Measurements from ENCODE around the gene SAMD8. TPM values are rescaled to one million over a fixed set of nuclear protein-coding genes. Genes with fewer than 3 reads are reported as not detected.
"Not testable (repeated sequence)": the region's sequence is repeated elsewhere in the genome, so short reads cannot be mapped to it uniquely, and the experiment has no call there.

Gene SAMD8
- total and polyA plus RNA-seq, 2 donors (not counting 3 experiments of a cell fraction or from before 2014, with no cell fraction given): 19.6 to 22.8 TPM

DNA sequence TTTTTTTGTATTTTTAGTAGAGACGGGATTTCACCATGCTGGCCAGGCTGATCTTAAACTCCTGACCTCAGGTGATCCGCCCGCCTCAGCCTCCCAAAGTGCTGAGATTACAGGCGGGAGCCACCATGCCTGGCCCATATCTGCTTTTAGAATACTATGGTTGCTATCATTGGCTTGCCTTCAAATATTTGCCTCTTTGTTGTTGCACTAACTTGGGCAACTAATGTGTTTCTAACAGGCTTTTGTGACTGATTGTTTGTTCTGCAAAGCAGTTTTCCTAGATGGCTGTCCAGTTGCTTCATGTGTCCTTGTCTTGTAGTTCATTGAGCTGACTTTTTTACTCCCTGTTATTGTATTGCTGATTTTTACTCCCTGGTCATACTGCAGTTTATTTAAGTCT lies 108.8 kb downstream of the SAMD8 start:
- BruUV-seq (replicated peaks): no TSS peak
- POLR2A ChIA-PET: no interaction called here

DNA sequence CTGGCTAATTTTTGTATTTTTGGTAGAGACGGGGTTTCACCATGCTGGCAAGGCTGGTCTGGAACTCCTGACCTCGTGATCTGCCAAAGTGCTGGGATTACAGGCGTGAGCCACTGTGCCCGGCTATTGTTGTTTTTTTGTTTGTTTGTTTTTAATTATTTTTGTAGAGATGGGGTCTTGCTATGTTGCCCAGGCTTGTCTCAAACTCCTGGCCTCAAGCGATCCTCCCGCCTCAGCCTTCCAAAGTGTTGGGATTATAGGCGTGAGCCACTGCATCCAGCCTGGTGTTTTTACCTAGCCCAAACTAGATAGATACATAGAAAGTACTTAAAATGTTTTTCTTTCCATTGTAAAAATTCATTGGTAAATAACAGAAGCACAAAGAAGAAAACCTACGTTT lies 110.0 kb downstream of the SAMD8 start:
- H3K4me3 ChIP-seq (replicated peaks in 1 of 3; ENCODE audit: insufficient read depth in 1 of 3, low read depth in 1 of 3, low read length in 3 of 3); intact Hi-C loops (cut with micrococcal nuclease); FAIRE-seq; H3K9me3 ChIP-seq (replicated peaks; ENCODE audit: control insufficient read depth, insufficient read depth, low read length); H3K4me2 ChIP-seq (ENCODE audit: insufficient read depth, low read length); POLR2A ChIA-PET; H3K27me3 ChIP-seq (ENCODE audit: control insufficient read depth in 2 of 2, insufficient read depth in 2 of 2, low read length in 2 of 2); dilution Hi-C loops (cut with MboI; ENCODE audit: extremely low pct_ligation_motif_present, low sequenced_read_pairs); DNase-seq (ENCODE audit: low read depth, low spot score); BruUV-seq (replicated peaks); H3K27ac ChIP-seq (ENCODE audit: insufficient read depth, low read depth, low read length); H2AFZ ChIP-seq (ENCODE audit: low read depth, low read length); H4K20me1 ChIP-seq (replicated peaks; ENCODE audit: control insufficient read depth, extremely low read depth, insufficient read depth, low read length); H3K9ac ChIP-seq (replicated peaks; ENCODE audit: extremely low read depth, insufficient read depth, low read length); H3K9me1 ChIP-seq (replicated peaks; ENCODE audit: control insufficient read depth, extremely low read depth, insufficient read depth, low read length): not testable (repeated sequence)
- CTCF ChIA-PET: interaction anchor here (1.5 kb wide), 1 partner anchor 9 kb away, joined by 5 read pairs; no protein-coding TSS in a partner anchor
- Histone ChIP-seq H3K36me3 (ENCODE audit: control insufficient read depth in 2 of 2, extremely low read depth in 1 of 2, insufficient read depth in 2 of 2, low read length in 2 of 2) (peaks cover 35 to 39% of the 10 kb centered on the region in 2 experiments), H3K4me1 (ENCODE audit: control insufficient read depth, extremely low read depth, insufficient read depth, low read length) (peaks cover 31% of the 10 kb centered on the region), H3K79me2 (ENCODE audit: control insufficient read depth, insufficient read depth, low read length) (peaks cover 72% of the 10 kb centered on the region)

More for the DNA sequence above, 108.8 kb downstream of the SAMD8 start:
- Histone ChIP-seq H3K4me1 (ENCODE audit: control insufficient read depth, extremely low read depth, insufficient read depth, low read length) (peaks cover 22% of the 10 kb centered on the region), H3K27me3 (ENCODE audit: control insufficient read depth in 2 of 2, insufficient read depth in 2 of 2, low read length in 2 of 2) (no peaks in the 10 kb centered on the region), H4K20me1 (replicated peaks; ENCODE audit: control insufficient read depth, extremely low read depth, insufficient read depth, low read length) (no peaks in the 10 kb centered on the region), H2AFZ (ENCODE audit: low read depth, low read length) (no peak overlapping the region), H3K27ac (ENCODE audit: insufficient read depth, low read depth, low read length) (no peak overlapping the region), H3K4me3 (replicated peaks in 1 of 3; ENCODE audit: insufficient read depth in 1 of 3, low read depth in 1 of 3, low read length in 3 of 3) (no peak overlapping the region), H3K36me3 (ENCODE audit: control insufficient read depth in 2 of 2, extremely low read depth in 1 of 2, insufficient read depth in 2 of 2, low read length in 2 of 2) (peaks cover 40 to 41% of the 10 kb centered on the region in 2 experiments), H3K9me1 (replicated peaks; ENCODE audit: control insufficient read depth, extremely low read depth, insufficient read depth, low read length) (no peaks in the 10 kb centered on the region), H3K9ac (replicated peaks; ENCODE audit: extremely low read depth, insufficient read depth, low read length) (no peak overlapping the region), H3K9me3 (replicated peaks; ENCODE audit: control insufficient read depth, insufficient read depth, low read length) (no peaks in the 10 kb centered on the region), H3K79me2 (ENCODE audit: control insufficient read depth, insufficient read depth, low read length) (peaks cover 77% of the 10 kb centered on the region), H3K4me2 (ENCODE audit: insufficient read depth, low read length) (no peak overlapping the region)
- dilution Hi-C loops (cut with MboI; ENCODE audit: extremely low pct_ligation_motif_present, low sequenced_read_pairs): no loop called here
- TF ChIP-seq POLR2A (IDR thresholded peaks at IDR 0.05; ENCODE audit: low read depth, low read length) (no peak), GATA2 (IDR thresholded peaks at IDR 0.05; ENCODE audit: insufficient read depth, insufficient read length, low read depth, low read length) (no peak)
- FAIRE-seq (no peak), DNase-seq (ENCODE audit: low read depth, low spot score) (no peak)
- intact Hi-C loops (cut with micrococcal nuclease): no loop called here
- CTCF ChIA-PET: no interaction called here
